ENCODE measurements around the gene CHD6.

Gene CHD6

GRCh38 chr20:41467220-41467619, 151.0 kb downstream of the CHD6 start:
- DNase-seq (ENCODE audit: low read depth), result no peak

DNA sequence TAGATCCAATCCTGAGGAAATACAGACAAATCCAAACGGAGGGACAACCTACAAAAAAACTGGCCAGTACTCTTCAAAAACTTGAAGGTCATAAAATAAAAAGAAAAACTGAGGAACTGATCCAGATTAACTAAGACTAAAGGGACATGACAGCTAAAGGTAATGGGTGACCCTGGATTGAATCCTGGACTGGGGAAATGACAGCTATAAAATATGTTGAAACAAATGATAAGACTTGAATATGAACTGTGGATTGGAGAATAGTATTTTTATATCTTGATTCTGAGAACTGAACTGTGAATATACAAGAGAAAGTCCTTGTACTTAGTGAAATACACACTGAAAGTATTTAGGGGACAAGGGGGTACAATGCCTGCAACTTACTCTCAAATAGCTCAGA, 154.6 kb downstream of the CHD6 start:
- no peak for DNase-seq (ENCODE audit: low read depth)

- no peak for DNase-seq (ENCODE audit: low read depth)
Measured at GRCh38 chr20:41462372-41463161, 155.6 kb downstream of the CHD6 start.

GRCh38 chr20:41458761-41459160, 159.4 kb downstream of the CHD6 start:
- DNase-seq (ENCODE audit: low read depth), result no peak

DNA sequence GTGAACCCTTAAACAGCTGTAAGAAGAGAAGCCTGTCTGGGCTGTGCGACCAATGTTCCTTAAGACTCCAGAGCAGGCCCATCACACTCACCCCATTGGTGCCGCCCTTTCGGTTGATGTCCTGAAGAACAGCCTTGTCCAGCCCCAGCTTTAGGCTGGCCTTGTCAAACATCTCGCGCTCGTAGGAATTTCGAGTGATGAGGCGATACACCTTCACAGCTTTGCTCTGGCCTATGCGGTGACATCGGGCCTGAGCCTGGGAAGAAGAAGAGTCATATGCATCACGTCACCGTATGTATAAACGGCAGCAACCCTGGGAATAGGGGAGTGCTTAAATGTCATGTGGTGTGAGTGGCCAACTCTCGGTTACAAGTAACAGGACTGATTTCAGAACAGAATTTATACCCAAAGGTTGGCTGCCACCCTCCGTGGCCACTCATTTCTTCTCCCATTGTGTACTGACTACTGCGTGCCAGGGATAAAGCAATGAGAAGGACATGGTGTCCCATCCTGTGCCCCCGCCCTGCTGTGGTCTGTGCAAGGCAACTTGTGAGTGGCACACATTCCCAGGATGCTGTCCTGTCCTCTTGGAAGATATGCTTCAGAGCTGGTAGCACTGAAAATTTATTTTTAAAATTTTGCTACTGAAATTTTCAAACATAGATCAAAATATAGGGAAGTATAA, 160.9 kb downstream of the CHD6 start:
- no peak for DNase-seq (ENCODE audit: low read depth)

- no peak for DNase-seq (ENCODE audit: low read depth)
Measured at GRCh38 chr20:41456351-41456750, 161.8 kb downstream of the CHD6 start.

GRCh38 chr20:41454250-41454649, 163.9 kb downstream of the CHD6 start:
- no peak for DNase-seq (ENCODE audit: low read depth)

GRCh38 chr20:41453010-41453950, 164.9 kb downstream of the CHD6 start:
- DNase-seq (ENCODE audit: low read depth), result no peak

DNA sequence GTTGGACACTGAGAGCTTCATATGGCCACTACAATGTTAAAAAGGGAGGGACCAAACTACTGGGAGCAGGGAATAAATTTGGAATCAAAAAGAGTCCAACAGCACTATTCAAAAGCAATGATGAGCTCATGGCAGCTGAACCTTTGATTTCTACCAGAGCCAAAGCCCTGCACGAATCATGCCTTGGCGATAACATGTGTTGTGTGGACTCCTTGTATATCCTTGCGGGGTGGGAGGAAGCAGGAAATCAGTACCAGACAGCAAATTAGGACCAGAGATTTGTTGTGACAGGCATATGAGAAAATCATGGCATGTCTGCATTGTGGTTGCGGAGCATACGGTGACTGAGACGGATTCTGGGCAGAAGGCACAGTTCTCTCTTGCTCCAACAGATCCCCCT, 166.0 kb downstream of the CHD6 start:
- no peak for DNase-seq (ENCODE audit: low read depth)

DNA sequence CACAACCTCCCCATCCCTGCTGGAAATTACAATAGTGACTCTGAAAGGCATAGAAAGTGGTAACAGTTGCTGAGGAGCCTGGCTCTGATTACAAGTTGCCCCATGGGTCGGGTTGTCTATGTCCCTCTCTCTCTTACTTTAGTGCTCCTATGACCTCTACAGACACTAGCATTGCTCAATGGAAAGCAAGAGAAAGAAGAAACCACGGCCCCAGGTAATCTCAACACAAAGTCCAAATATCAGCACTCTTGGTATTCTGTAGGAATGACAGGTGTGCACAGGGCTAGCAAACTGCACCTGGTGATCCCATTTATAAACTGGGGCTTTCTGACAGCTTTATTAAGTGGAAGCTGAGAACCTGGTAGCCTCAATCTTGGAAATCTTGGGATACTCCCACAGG, 171.2 kb downstream of the CHD6 start:
- no peak for DNase-seq (ENCODE audit: low read depth)

- DNase-seq (ENCODE audit: low read depth), result no peak
Measured at GRCh38 chr20:41446456-41446855, 171.7 kb downstream of the CHD6 start.

DNA sequence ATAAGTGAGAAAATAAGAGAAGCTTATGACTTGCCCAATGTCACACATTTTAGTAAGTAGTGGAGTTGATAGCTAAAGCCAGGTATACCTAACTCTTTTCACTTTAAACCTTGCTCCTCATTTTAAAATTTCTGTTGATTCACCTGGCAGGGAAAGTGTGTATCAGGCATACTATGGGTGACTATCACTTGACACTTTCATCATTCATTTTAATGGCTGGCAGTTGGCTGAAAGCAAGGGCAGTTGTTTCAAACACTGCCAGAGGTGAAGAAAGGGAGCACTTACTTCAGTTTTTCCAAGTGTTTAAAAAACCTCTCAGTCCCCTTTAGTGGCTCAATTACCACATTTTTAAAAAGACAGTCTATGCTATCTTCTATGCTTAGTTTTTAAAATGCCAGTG, 173.4 kb downstream of the CHD6 start:
- DNase-seq (ENCODE audit: low read depth), result no peak

DNA sequence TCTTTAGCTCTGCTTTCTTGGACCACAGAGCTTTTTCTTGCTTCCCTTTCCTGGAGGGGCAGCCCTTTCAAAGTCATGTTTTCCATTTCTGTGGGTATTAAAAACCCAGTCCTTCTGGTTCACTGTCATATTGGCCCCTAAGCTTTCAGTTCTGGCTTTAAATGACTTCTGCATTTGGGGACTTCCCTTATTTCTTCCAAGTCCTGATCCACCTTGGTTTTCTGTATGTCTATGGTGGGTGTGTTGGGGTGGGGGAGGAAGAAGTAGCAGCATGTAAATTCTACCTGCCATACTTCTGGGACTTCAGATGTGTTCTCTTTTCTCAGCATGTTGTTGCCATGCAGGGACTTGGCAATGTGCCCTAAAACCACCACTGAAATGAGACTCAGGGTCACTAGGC, 174.5 kb downstream of the CHD6 start:
- no peak for DNase-seq (ENCODE audit: low read depth)

GRCh38 chr20:41440882-41441281, 177.3 kb downstream of the CHD6 start:
- DNase-seq (ENCODE audit: low read depth), result no peak

- no peak for DNase-seq (ENCODE audit: low read depth)
Measured at GRCh38 chr20:41437836-41438235, 180.3 kb downstream of the CHD6 start.

GRCh38 chr20:41436679-41437078, 181.5 kb downstream of the CHD6 start:
- no peak for DNase-seq (ENCODE audit: low read depth)

DNA sequence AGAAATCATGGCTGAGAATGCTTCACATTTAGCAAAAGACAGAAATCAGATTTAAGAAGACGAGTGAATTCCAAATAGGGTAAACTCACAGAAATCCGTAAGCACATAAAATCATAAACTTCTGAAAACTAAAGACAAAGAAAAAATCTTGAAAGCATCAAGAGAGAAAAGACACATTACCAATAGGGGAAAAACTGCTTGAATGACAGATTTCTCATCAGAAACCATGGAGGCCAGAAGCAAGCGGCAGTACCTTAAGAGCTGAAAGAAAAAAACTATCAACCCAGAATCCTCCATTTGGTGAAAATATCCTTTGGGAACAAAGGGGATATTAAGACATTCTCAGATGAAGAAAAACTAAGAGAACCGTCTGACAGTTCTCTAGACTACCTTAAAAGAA, 185.0 kb downstream of the CHD6 start:
- DNase-seq (ENCODE audit: low read depth), result no peak

DNA sequence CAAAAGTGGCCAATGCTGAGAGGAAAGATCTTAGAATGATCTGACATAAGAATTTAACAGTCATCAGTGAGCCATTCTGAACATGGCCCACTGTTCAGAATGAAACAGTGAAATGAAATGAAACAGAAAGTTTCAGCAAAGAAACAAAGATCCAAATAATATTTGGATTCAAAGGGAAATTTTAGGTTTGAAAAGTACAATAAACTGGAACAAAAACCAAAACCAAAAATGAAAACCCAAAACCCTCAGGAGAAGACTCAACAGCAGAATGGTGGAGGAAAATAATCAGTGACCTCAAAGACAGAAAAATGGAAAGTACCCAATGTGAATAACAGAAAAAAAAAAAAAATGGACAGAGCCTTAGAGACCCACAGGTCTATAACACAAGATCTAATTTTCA, 185.4 kb downstream of the CHD6 start:
- DNase-seq (ENCODE audit: low read depth), result no peak

DNA sequence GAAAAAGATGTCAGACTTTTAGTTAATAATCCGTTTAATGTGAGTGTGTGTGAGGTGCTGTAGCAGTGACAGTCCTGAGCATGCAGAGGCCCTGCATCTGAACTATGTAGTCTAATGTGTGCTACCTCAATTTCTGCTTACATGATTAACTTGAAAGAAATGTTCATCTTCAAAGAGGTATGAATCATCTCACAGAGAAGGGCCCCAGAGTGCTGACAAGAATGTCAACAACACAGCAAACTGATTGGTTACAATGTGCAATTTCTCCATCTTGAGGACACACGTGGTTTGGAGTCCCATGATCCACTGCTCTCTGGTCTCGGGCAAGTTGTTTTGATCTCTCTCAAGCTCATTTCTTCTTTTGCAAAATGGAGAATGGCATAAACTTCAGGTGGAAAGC, 189.9 kb downstream of the CHD6 start:
- no peak for DNase-seq (ENCODE audit: low read depth)

- DNase-seq (ENCODE audit: low read depth), result no peak
Measured at GRCh38 chr20:41427833-41428232, 190.3 kb downstream of the CHD6 start.

GRCh38 chr20:41426976-41427375, 191.2 kb downstream of the CHD6 start:
- no peak for DNase-seq (ENCODE audit: low read depth)

GRCh38 chr20:41426086-41426830, 191.9 kb downstream of the CHD6 start:
- no peak for DNase-seq (ENCODE audit: low read depth)
